H9 (cell line): ENCODE measurements around the gene RNU1-4. TPM values are rescaled to one million over a fixed set of nuclear protein-coding genes. Genes with fewer than 3 reads are reported as not detected.
"Not testable (repeated sequence)": the region's sequence is repeated elsewhere in the genome, so short reads cannot be mapped to it uniquely, and the experiment has no call there.

Experiments used
- DNase-seq: peaks from one replicate; pipeline ENCODE4 v3.0.0-alpha.2; 2017
- H2AFZ ChIP-seq: one replicate; pipeline ENCODE4 v1.6.1; 2013; ENCODE audit warnings: mild to moderate bottlenecking, low read length, control low read depth, moderate library complexity
- H2AK5ac ChIP-seq: 2 replicates; pipeline ENCODE4 v1.6.1; 2013; ENCODE audit warnings: low read length, control low read depth, mixed read lengths; ENCODE audit not compliant: insufficient read length
- H2BK120ac ChIP-seq: one replicate; pipeline ENCODE4 v1.6.1; 2013; ENCODE audit warnings: low read depth, mild to moderate bottlenecking, low read length, control low read depth, inconsistent platforms; ENCODE audit not compliant: poor library complexity, severe bottlenecking
- H2BK12ac ChIP-seq: 2 replicates; pipeline ENCODE4 v1.6.1; 2013; ENCODE audit warnings: low read length, control low read depth, mixed read lengths, low read depth; ENCODE audit not compliant: insufficient read length
- H2BK15ac ChIP-seq: 2 replicates; pipeline ENCODE4 v1.6.1; 2013; ENCODE audit warnings: low read depth, low read length, control low read depth
- H2BK20ac ChIP-seq: one replicate; pipeline ENCODE4 v1.6.1; 2013; ENCODE audit warnings: low read depth, mild to moderate bottlenecking, low read length, control low read depth, inconsistent platforms; ENCODE audit not compliant: poor library complexity, severe bottlenecking
- H2BK5ac ChIP-seq: 2 replicates; pipeline ENCODE4 v1.6.1; 2013; ENCODE audit warnings: low read length, control low read depth, mixed read lengths; ENCODE audit not compliant: insufficient read length
- H3K14ac ChIP-seq: 2 replicates; pipeline ENCODE4 v1.6.1; 2013; ENCODE audit warnings: low read length, control low read depth; ENCODE audit not compliant: insufficient read depth
- H3K18ac ChIP-seq: 2 replicates; pipeline ENCODE4 v1.6.1; 2013; ENCODE audit warnings: low read depth, mild to moderate bottlenecking, mixed read lengths, low read length, control low read depth; ENCODE audit not compliant: insufficient read length
- H3K23ac ChIP-seq: 2 replicates; pipeline ENCODE4 v1.6.1; 2013; ENCODE audit warnings: low read length, control low read depth, mixed read lengths, low read depth; ENCODE audit not compliant: insufficient read length
- H3K23me2 ChIP-seq: 2 replicates; pipeline ENCODE4 v1.6.1; 2013; ENCODE audit warnings: low read depth, mild to moderate bottlenecking, mixed read lengths, low read length, control low read depth; ENCODE audit not compliant: insufficient read length, poor library complexity, severe bottlenecking
- H3K27ac ChIP-seq: 2 replicates; pipeline ENCODE4 v1.5.1; 2013; ENCODE audit warnings: low read length, control low read depth, mixed read lengths, low read depth; ENCODE audit not compliant: insufficient read length
- H3K27me3 ChIP-seq: 2 replicates; pipeline ENCODE4 v1.6.1; 2013; ENCODE audit warnings: low read length, control low read depth, inconsistent platforms; ENCODE audit not compliant: insufficient read depth
- H3K4ac ChIP-seq: 2 replicates; pipeline ENCODE4 v1.6.1; 2013; ENCODE audit warnings: low read depth, mild to moderate bottlenecking, control low read depth, inconsistent platforms, low read length, moderate library complexity
- H3K4me1 ChIP-seq: 2 replicates; pipeline ENCODE4 v1.6.1; 2013; ENCODE audit warnings: low read length, control low read depth, inconsistent platforms; ENCODE audit not compliant: insufficient read depth
- H3K4me2 ChIP-seq: 2 replicates; pipeline ENCODE4 v1.6.1; 2013; ENCODE audit warnings: low read length, control low read depth, mixed read lengths; ENCODE audit not compliant: insufficient read length, insufficient read depth
- H3K56ac ChIP-seq: 2 replicates; pipeline ENCODE4 v1.6.1; 2013; ENCODE audit warnings: low read depth, mild to moderate bottlenecking, mixed read lengths, low read length, control low read depth; ENCODE audit not compliant: insufficient read length
- H3K79me1 ChIP-seq: 2 replicates; pipeline ENCODE4 v1.6.1; 2013; ENCODE audit warnings: low read depth, mild to moderate bottlenecking, moderate library complexity, low read length, control low read depth, inconsistent platforms; ENCODE audit not compliant: insufficient read depth, poor library complexity, severe bottlenecking
- H3K79me2 ChIP-seq: 2 replicates; pipeline ENCODE4 v1.6.1; 2013; ENCODE audit warnings: low read length, control low read depth, inconsistent platforms; ENCODE audit not compliant: insufficient read depth
- H3K9ac ChIP-seq: 2 replicates; pipeline ENCODE4 v1.6.1; 2013; ENCODE audit warnings: low read length, control low read depth, mixed read lengths; ENCODE audit not compliant: insufficient read length; ENCODE audit errors: extremely low read depth
- H3K9me3 ChIP-seq: one replicate; pipeline ENCODE4 v1.6.1; 2013; ENCODE audit warnings: low read depth, low read length, inconsistent platforms; ENCODE audit not compliant: control insufficient read depth
- H3T11ph ChIP-seq: one replicate; pipeline ENCODE4 v1.6.1; 2013; ENCODE audit warnings: mild to moderate bottlenecking, low read length, control low read depth, inconsistent platforms
- H4K20me1 ChIP-seq: one replicate; pipeline ENCODE4 v1.6.1; 2013; ENCODE audit not compliant: control insufficient read depth, insufficient read length, insufficient read depth
- H4K5ac ChIP-seq: 2 replicates; pipeline ENCODE4 v1.6.1; 2013; ENCODE audit warnings: low read depth, mild to moderate bottlenecking, mixed read lengths, low read length, control low read depth; ENCODE audit not compliant: insufficient read length
- H4K8ac ChIP-seq: replicated peaks from 2 replicates; pipeline ENCODE4 v1.6.1; 2013; ENCODE audit warnings: low read length, control low read depth, mixed read lengths, low read depth; ENCODE audit not compliant: insufficient read length
- H4K91ac ChIP-seq: 2 replicates; pipeline ENCODE4 v1.6.1; 2013; ENCODE audit warnings: low read depth, mild to moderate bottlenecking, moderate library complexity, mixed read lengths, low read length, control low read depth; ENCODE audit not compliant: insufficient read length
- H3K27ac Mint-ChIP-seq, 3 experiments: 2 replicates in 2 of 3; 3 replicates in 1 of 3; pipeline ENCODE4 v1.8.0; 2020 to 2021; ENCODE audit warnings: mixed read lengths in 3 of 3, mild to moderate bottlenecking in 1 of 3, moderate library complexity in 1 of 3
- H3K27me3 Mint-ChIP-seq: 2 replicates; pipeline ENCODE4 v1.8.0; 2021; ENCODE audit warnings: low read depth, mild to moderate bottlenecking, moderate library complexity, mixed read lengths
- H3K36me3 Mint-ChIP-seq, 3 experiments: 2 replicates in 2 of 3; 3 replicates in 1 of 3; pipeline ENCODE4 v1.8.0; 2020 to 2021; ENCODE audit warnings: low read depth in 3 of 3, mixed read lengths in 3 of 3; ENCODE audit not compliant: insufficient read depth in 1 of 3
- H3K4me1 Mint-ChIP-seq, 2 experiments: 2 replicates each; pipeline ENCODE4 v1.8.0; 2020; ENCODE audit warnings: mixed read lengths in 2 of 2
- H3K4me3 Mint-ChIP-seq, 2 experiments: 2 replicates in 1 of 2; 3 replicates in 1 of 2; pipeline ENCODE4 v1.8.0; 2020 to 2021; ENCODE audit warnings: mild to moderate bottlenecking in 2 of 2, mixed read lengths in 2 of 2, moderate library complexity in 1 of 2
- H3K9me3 Mint-ChIP-seq, 2 experiments: 2 replicates in 1 of 2; 3 replicates in 1 of 2; pipeline ENCODE4 v1.8.0; 2020; ENCODE audit warnings: mild to moderate bottlenecking in 2 of 2, mixed read lengths in 2 of 2, moderate library complexity in 1 of 2
- WGBS: extraction: QIAGEN DNeasy Blood & Tissue Kit; methylation state at CpG from one replicate; pipeline ENCODE4 v1.1.7; 2013; ENCODE audit warnings: missing lambda C conversion rate, low lambda C conversion rate, mixed read lengths; ENCODE audit not compliant: insufficient read length; ENCODE audit errors: extremely low coverage; 5-methylcytosine and 5-hydroxymethylcytosine counted together
- total RNA-seq: library from RNA; stranded (reverse); gene quantifications from 2 replicates; pipeline ENCODE4 v1.2.1, GENCODE V29; 2021

RNU1-4 gene
- total RNA-seq, 1 experiment from 2014 or later, result 2,051 TPM

DNA sequence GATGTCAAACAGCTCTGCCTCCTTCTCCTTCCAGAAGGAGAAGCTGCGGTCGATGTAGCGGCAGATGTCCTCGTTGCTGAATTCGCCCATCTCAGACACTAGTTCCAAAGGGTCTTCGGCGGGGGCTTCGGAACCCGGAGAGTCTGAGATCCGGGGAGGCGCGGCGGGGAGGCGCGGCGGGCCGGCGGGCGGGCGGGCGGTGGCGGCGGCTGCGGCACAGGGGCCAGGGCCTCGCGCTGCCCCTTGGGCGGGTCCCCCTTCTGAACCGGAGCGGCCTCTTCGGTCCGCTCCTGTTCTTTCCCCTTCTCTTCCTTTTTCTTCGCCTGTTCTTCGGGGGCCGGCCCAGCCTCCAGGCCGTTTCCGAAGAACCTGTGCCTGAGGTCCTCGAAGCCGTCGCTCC lies 48.0 kb upstream of the RNU1-4 start:
- H2BK120ac ChIP-seq, H2BK5ac ChIP-seq, H3K4me2 ChIP-seq, H3K23ac ChIP-seq, H3K27me3 Mint-ChIP-seq, H3K4me1 Mint-ChIP-seq, H4K8ac ChIP-seq, H2BK15ac ChIP-seq, H3K79me2 ChIP-seq, H2AK5ac ChIP-seq, H2BK12ac ChIP-seq, H3K9me3 Mint-ChIP-seq, H3K14ac ChIP-seq, H3K27ac Mint-ChIP-seq, H3K27me3 ChIP-seq, H3K4me3 Mint-ChIP-seq, H3K4ac ChIP-seq, H3K79me1 ChIP-seq, H4K5ac ChIP-seq, H3K56ac ChIP-seq, H4K91ac ChIP-seq, H2AFZ ChIP-seq, H3K9me3 ChIP-seq, H3K23me2 ChIP-seq, DNase-seq, H3K4me1 ChIP-seq, H3K27ac ChIP-seq, H3T11ph ChIP-seq, H3K36me3 Mint-ChIP-seq, H3K9ac ChIP-seq, H4K20me1 ChIP-seq, H2BK20ac ChIP-seq, H3K18ac ChIP-seq: not testable (repeated sequence)
- WGBS, result no CpG with 5 or more reads among the region's 39 CpGs

DNA sequence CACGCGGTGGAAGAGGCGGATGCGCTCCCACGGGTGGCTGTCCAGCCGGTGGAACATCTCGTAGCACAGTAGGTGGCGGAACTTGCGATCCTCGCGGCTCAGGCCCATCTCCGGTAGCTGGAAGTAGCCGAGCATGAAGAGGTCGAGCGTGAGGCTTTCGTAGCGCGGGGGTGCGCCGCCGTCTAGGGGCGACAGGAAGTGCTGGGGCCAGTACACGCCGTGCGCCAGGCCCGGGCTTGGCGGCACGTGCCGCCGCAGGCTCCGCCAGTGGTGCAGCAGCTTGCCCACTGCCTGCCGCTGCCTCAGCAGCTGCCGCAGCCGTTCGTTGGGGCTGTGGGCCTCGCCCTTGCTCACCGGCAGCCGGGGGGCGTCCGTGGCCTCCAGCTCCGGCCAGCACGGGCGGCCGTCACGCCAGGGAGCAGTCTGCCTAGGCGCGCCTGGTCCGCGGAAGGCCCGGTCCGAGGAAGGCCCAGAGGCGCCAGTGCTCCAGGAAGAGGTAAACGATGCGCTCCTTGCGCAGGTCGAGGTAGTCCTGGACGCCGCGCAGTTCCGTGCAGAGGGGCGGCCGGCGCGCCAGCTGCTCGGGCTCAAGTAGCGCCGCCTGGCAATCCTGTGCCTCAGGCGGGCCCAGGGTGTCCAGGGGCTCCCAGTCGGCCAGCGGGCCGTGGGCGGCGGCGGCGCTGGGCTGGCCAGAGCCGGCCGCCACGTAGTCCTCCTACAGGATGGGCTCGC lies 47.4 kb upstream of the RNU1-4 start:
- not testable (repeated sequence) for H3K9me3 Mint-ChIP-seq, H3K4me3 Mint-ChIP-seq, H2BK12ac ChIP-seq, H2BK5ac ChIP-seq, H3K9ac ChIP-seq, H3K27me3 Mint-ChIP-seq, H3K9me3 ChIP-seq, H3K18ac ChIP-seq, H3K79me1 ChIP-seq, DNase-seq, H4K20me1 ChIP-seq, H3K23ac ChIP-seq, H2BK15ac ChIP-seq, H2AFZ ChIP-seq, H3K27ac Mint-ChIP-seq, H4K5ac ChIP-seq, H3K27me3 ChIP-seq, H2AK5ac ChIP-seq, H3K4me1 Mint-ChIP-seq, H2BK120ac ChIP-seq, H3K4ac ChIP-seq, H3K23me2 ChIP-seq, H3K27ac ChIP-seq, H3K79me2 ChIP-seq, H3K14ac ChIP-seq, H3K4me2 ChIP-seq, H4K91ac ChIP-seq, H3K36me3 Mint-ChIP-seq, H3T11ph ChIP-seq, H3K56ac ChIP-seq, H3K4me1 ChIP-seq, H4K8ac ChIP-seq, H2BK20ac ChIP-seq
- no CpG with 5 or more reads among the region's 79 CpGs for WGBS
